Islet precursor cell (in vitro differentiated cells): ENCODE results near the gene TMEM190.

ENCODE experiments used
- DNase-seq: peaks from one replicate; pipeline ENCODE4 v3.0.0-alpha.2; 2018

TMEM190 gene

DNA sequence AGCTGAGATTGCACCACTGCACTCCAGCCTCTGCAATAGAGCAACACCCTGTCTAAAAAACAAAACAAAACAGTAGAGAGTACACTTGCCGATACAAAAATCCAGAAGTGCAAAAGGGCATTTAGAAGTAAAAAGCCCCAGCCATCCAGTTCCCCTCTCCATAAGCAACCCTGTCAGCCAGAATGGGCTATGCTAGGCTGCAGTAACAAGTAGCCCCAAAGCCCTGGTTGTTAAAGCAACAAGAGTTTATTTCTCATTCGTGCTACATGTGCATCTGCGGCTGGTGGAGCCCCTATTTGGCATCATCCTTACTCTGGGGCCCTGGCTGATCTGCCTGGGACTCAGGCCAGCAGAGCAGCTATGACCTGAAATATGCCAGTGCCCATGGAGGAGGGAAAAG is 47.9 kb downstream of the TMEM190 start:
- no peak for DNase-seq

DNA sequence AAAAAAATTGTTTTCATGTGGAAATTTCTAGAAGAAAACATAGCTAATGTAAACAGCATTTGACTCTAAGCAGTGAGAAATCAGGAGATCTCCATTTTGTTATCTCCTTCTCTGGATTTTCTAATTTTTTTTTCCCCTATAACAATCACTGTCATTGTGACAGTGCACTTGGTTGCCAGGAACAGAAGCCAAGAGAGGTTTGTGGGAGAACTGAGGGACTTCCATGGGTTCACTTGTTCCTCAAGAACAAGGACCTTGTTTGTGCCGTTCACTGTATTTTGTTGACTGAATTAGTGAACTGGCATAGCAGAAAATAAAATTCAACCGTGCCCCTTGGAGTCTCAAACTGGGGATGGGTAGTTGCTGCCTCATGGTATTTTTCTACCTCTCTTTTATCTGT is 49.4 kb downstream of the TMEM190 start:
- DNase-seq = no peak
